A549 (cell line): ENCODE measurements around the gene CNOT10. TPM values are rescaled to one million over a fixed set of nuclear protein-coding genes. Genes with fewer than 3 reads are reported as not detected.

Experiments used
- ATAC-seq, 2 experiments: fragments of 200-7000 bp in 1 of 2; fragments of >200 bp in 1 of 2; cut with Nextera tagmentation in 1 of 2; cut with Tn5 transposase in 1 of 2; 3 replicates each; pipeline versions ENCODE4 v1.8.0 to v1.9.1; 2018 to 2020; ENCODE audit warnings: mild to moderate bottlenecking in 1 of 2, moderate library complexity in 1 of 2
- CTCF ChIA-PET: fragments of 300-600 bp; sonication (Branson Sonifier 250); formaldehyde crosslinking; extraction: SDS; loops from one replicate; lab custom pipeline; 2021; ENCODE audit warnings: antibody characterized with exemption, inconsistent platforms; lab: Yijun Ruan, JAX
- POLR2A ChIA-PET: fragments of 350-600 bp; formaldehyde crosslinking; extraction: SDS; loops from one replicate; lab custom pipeline; 2021; ENCODE audit warnings: antibody characterized with exemption, inconsistent platforms; lab: Yijun Ruan, JAX
- DNase-seq, 2 experiments: peaks; one replicate each; pipeline versions ENCODE4 v3.0.0 to v3.0.0-alpha.2; 2011 to 2016; ENCODE audit warnings: low read depth in 1 of 2, low spot score in 1 of 2
- FAIRE-seq: peaks from 2 replicates; lab custom pipeline; 2011; peaks lifted over from hg19 to GRCh38; lab: Jason Lieb, UNC
- H3K27ac ChIP-seq, 2 experiments: fragments of >200 bp; sonication (Bioruptor Twin); formaldehyde crosslinking; 3 replicates each; pipeline ENCODE4 v1.5.1; 2016 to 2017
- H3K4me1 ChIP-seq: fragments of >200 bp; sonication (Bioruptor Twin); formaldehyde crosslinking; 3 replicates; pipeline ENCODE4 v1.6.1; 2016
- H3K4me2 ChIP-seq: fragments of >200 bp; sonication (Bioruptor Twin); formaldehyde crosslinking; 3 replicates; pipeline ENCODE4 v1.6.1; 2016
- H3K4me3 ChIP-seq: fragments of >200 bp; sonication (Bioruptor Twin); formaldehyde crosslinking; 3 replicates; pipeline ENCODE4 v1.5.1; 2016
- H3K9me3 ChIP-seq: fragments of >200 bp; sonication (Bioruptor Twin); formaldehyde crosslinking; 3 replicates; pipeline ENCODE4 v1.6.1; 2016
- BCL3 ChIP-seq: fragments of >200 bp; sonication (Bioruptor Twin); formaldehyde crosslinking; IDR thresholded peaks from 3 replicates; pipeline ENCODE4 v1.6.1; 2016
- CBX8 ChIP-seq: fragments of 200-600 bp; sonication (generic); IDR thresholded peaks from 2 replicates; pipeline ENCODE4 v1.6.1; 2016
- CEBPB ChIP-seq, 2 experiments: fragments of >200 bp in 1 of 2; sonication (Bioruptor Twin) in 1 of 2; formaldehyde crosslinking in 1 of 2; IDR thresholded peaks; 2 replicates each; pipeline ENCODE4 v1.6.1; 2012 to 2016
- CHD4 ChIP-seq: fragments of 200-600 bp; sonication (generic); IDR thresholded peaks from 2 replicates; pipeline ENCODE4 v1.6.1; 2016; ENCODE audit warnings: antibody characterized with exemption, mild to moderate bottlenecking, borderline replicate concordance
- E2F6 ChIP-seq: IDR thresholded peaks from 2 replicates; pipeline ENCODE4 v1.6.1; 2012; ENCODE audit warnings: low read depth, borderline replicate concordance
- EP300 ChIP-seq, 2 experiments: fragments of >200 bp; sonication (Bioruptor Twin); formaldehyde crosslinking; IDR thresholded peaks; 2 replicates in 1 of 2; 3 replicates in 1 of 2; pipeline ENCODE4 v1.6.1; 2016 to 2017
- FOXS1 ChIP-seq: fragments of 250-450 bp; sonication (Bioruptor Pico); IDR thresholded peaks from 2 replicates; pipeline ENCODE4 v1.5.0; 2020; ENCODE audit warnings: mild to moderate bottlenecking, moderate library complexity
- HDAC2 ChIP-seq: fragments of 200-600 bp; sonication (generic); IDR thresholded peaks from 2 replicates; pipeline ENCODE4 v1.6.1; 2016
- HES2 ChIP-seq: fragments of >200 bp; sonication (Bioruptor Twin); formaldehyde crosslinking; IDR thresholded peaks from 2 replicates; pipeline ENCODE4 v1.6.1; 2016
- HEYL ChIP-seq: fragments of 250-450 bp; sonication (Bioruptor Pico); IDR thresholded peaks from 2 replicates; pipeline ENCODE4 v1.8.0; 2021; ENCODE audit warnings: mild to moderate bottlenecking, moderate library complexity
- HOXB5 ChIP-seq: fragments of 250-450 bp; sonication (Bioruptor Pico); IDR thresholded peaks from 2 replicates; pipeline ENCODE4 v1.5.0; 2020; ENCODE audit warnings: mild to moderate bottlenecking, moderate library complexity
- JUN ChIP-seq, 2 experiments: fragments of >200 bp; sonication (Bioruptor Twin); formaldehyde crosslinking; IDR thresholded peaks; 2 replicates in 1 of 2; 3 replicates in 1 of 2; pipeline ENCODE4 v1.6.1; 2016 to 2017
- KDM1A ChIP-seq: fragments of 200-600 bp; sonication (generic); IDR thresholded peaks from 2 replicates; pipeline ENCODE4 v1.6.1; 2016; ENCODE audit warnings: low read depth, mild to moderate bottlenecking
- MAZ ChIP-seq: fragments of 150-350 bp; IDR thresholded peaks from 2 replicates; pipeline ENCODE4 v1.6.1; 2014; ENCODE audit warnings: antibody characterized with exemption, low read depth, low read length, borderline replicate concordance
- NPAS2 ChIP-seq: fragments of 250-450 bp; sonication (Bioruptor Pico); IDR thresholded peaks from 2 replicates; pipeline ENCODE4 v1.8.0; 2022; ENCODE audit warnings: mild to moderate bottlenecking, moderate library complexity, borderline replicate concordance
- PBX3 ChIP-seq: IDR thresholded peaks from 2 replicates; pipeline ENCODE4 v1.6.1; 2012
- POLR2AphosphoS2 ChIP-seq: conservative IDR thresholded peaks from 2 replicates; pipeline ENCODE4 v1.6.1; 2012; ENCODE audit warnings: low read length, improper control_type of control experiment, inconsistent platforms
- RAD21 ChIP-seq, 2 experiments: fragments of >200 bp in 1 of 2; sonication (Bioruptor Twin) in 1 of 2; formaldehyde crosslinking in 1 of 2; IDR thresholded peaks in 1 of 2; conservative IDR thresholded peaks in 1 of 2; 2 replicates in 1 of 2; 3 replicates in 1 of 2; pipeline ENCODE4 v1.6.1; 2012 to 2018; ENCODE audit warnings: inconsistent platforms in 1 of 2
- RFX5 ChIP-seq: fragments of 450-650 bp; IDR thresholded peaks from 2 replicates; pipeline ENCODE4 v1.7.1; 2014; ENCODE audit warnings: antibody characterized with exemption, mild to moderate bottlenecking, moderate library complexity
- SMC3 ChIP-seq: fragments of >200 bp; sonication (Bioruptor Twin); formaldehyde crosslinking; IDR thresholded peaks from 3 replicates; pipeline ENCODE4 v1.6.1; 2018; ENCODE audit warnings: inconsistent platforms
- SREBF2 ChIP-seq: fragments of 450-650 bp; IDR thresholded peaks from 2 replicates; pipeline ENCODE4 v1.6.1; 2014; ENCODE audit warnings: mild to moderate bottlenecking, moderate library complexity
- TFCP2L1 ChIP-seq: fragments of 250-450 bp; sonication (Bioruptor Pico); IDR thresholded peaks from 2 replicates; pipeline ENCODE4 v1.5.0; 2021; ENCODE audit warnings: mild to moderate bottlenecking
- TP53 ChIP-seq: fragments of 250-450 bp; sonication (Bioruptor Pico); IDR thresholded peaks from 2 replicates; pipeline ENCODE4 v1.5.0; 2021; ENCODE audit warnings: mild to moderate bottlenecking, moderate library complexity
- ZNF302 ChIP-seq: fragments of 250-450 bp; sonication (Bioruptor Pico); IDR thresholded peaks from 2 replicates; pipeline ENCODE4 v1.9.0; 2021; ENCODE audit warnings: inconsistent platforms, mild to moderate bottlenecking, moderate library complexity
- WGBS: methylation state at CpG from one replicate; pipeline ENCODE4 v1.1.6; 2017; ENCODE audit errors: missing lambda C conversion rate; 5-methylcytosine and 5-hydroxymethylcytosine counted together
- polyA plus RNA-seq, 4 experiments: library from polyadenylated mRNA; depleted of rRNA in 3 of 4; stranded (reverse); fragments of >200 nt; fragmentation: RNase III in 1 of 4; extraction: RNeasy Plus Mini Kit Qiagen cat#74134 plus additional on column Dnase treatment in 1 of 4; gene quantifications; 2 replicates in 3 of 4; 3 replicates in 1 of 4; pipeline ENCODE4 v1.2.3, GENCODE V29; 2011 to 2017

The CNOT10 gene
- polyA plus RNA-seq, 2 of the 4 experiments (the other 2 are of a cell fraction): 23.6 to 43.2 TPM

GRCh38 chr3:32641356-32641755 lies 43.6 kb upstream of the CNOT10 start:
- no peak overlapping the region for H3K27ac ChIP-seq
- 88% methylated on average over 4 of the region's 4 CpGs for WGBS
- FAIRE-seq (no peak), DNase-seq (no peak), ATAC-seq (no peak; a peak in 1 of 6 replicates)
- no peak overlapping the region for H3K4me3 ChIP-seq
- ChIA-PET POLR2A (no interaction called here), CTCF (no interaction called here)
- H3K4me1 ChIP-seq: no peaks in the 10 kb centered on the region
- no peaks in the 10 kb centered on the region for H3K9me3 ChIP-seq
- TF ChIP-seq MAZ: no peak
- TF ChIP-seq KDM1A: no peak
- no peak for TF ChIP-seq SREBF2
- no peak for TF ChIP-seq NPAS2
- no peak for TF ChIP-seq CBX8
- TF ChIP-seq CEBPB (IDR thresholded peaks at IDR 0.05): no peak
- no peak for TF ChIP-seq PBX3
- no peak for TF ChIP-seq E2F6
- TF ChIP-seq HOXB5 (CRISPR knock-in tag): no peak
- TF ChIP-seq RFX5: no peak
- TF ChIP-seq TFCP2L1 (CRISPR knock-in tag): no peak
- no peak for TF ChIP-seq HDAC2
- TF ChIP-seq BCL3: no peak
- TF ChIP-seq POLR2AphosphoS2: no peak
- no peak for TF ChIP-seq RAD21 (conservative IDR thresholded peaks at IDR 0.05 in 1 of 2, IDR thresholded peaks at IDR 0.05 in 1 of 2)
- no peak for TF ChIP-seq CHD4
- TF ChIP-seq SMC3: no peak
- TF ChIP-seq TP53 (CRISPR knock-in tag): no peak
- TF ChIP-seq FOXS1: no peak
- no peak for TF ChIP-seq ZNF302 (CRISPR knock-in tag)
- H3K4me2 ChIP-seq: no peak overlapping the region

GRCh38 chr3:32643354-32643753 lies 41.6 kb upstream of the CNOT10 start:
- POLR2A ChIA-PET: no interaction called here
- Histone ChIP-seq H3K4me1 (no peaks in the 10 kb centered on the region), H3K27ac (no peak overlapping the region), H3K4me2 (no peak overlapping the region), H3K9me3 (no peaks in the 10 kb centered on the region), H3K4me3 (no peak overlapping the region)
- no peak for TF ChIP-seq POLR2AphosphoS2
- no peak for TF ChIP-seq HEYL
- no peak for TF ChIP-seq EP300 (IDR thresholded peaks at IDR 0.05)
- no peak for TF ChIP-seq MAZ
- no peak for TF ChIP-seq JUN (IDR thresholded peaks at IDR 0.05)
- TF ChIP-seq HES2: no peak
- DNase-seq: no peak
- no peak for FAIRE-seq
- CTCF ChIA-PET: interaction anchor here (0.8 to 1.8 kb wide), 4 partner anchors 19 to 175 kb away, joined by 3 to 5 read pairs (median 4); no protein-coding TSS in a partner anchor
- no peak for ATAC-seq
- 75% methylated on average over 4 of the region's 4 CpGs for WGBS

GRCh38 chr3:32643816-32644215 lies 41.2 kb upstream of the CNOT10 start:
- DNase-seq (no peak), ATAC-seq (no peak), FAIRE-seq (no peak)
- H3K4me1 ChIP-seq: no peaks in the 10 kb centered on the region
- 50% methylated on average over 4 of the region's 4 CpGs for WGBS
- no peak overlapping the region for H3K4me3 ChIP-seq
- POLR2A ChIA-PET: no interaction called here
- no peaks in the 10 kb centered on the region for H3K9me3 ChIP-seq
- CTCF ChIA-PET: interaction anchor here (0.9 to 1.8 kb wide), 2 partner anchors 18 to 133 kb away, joined by 4 to 5 read pairs; no protein-coding TSS in a partner anchor
- no peak for TF ChIP-seq RAD21 (conservative IDR thresholded peaks at IDR 0.05 in 1 of 2, IDR thresholded peaks at IDR 0.05 in 1 of 2)
- TF ChIP-seq ZNF302 (CRISPR knock-in tag): no peak
- no peak overlapping the region for H3K27ac ChIP-seq
- no peak overlapping the region for H3K4me2 ChIP-seq
